Heart left ventricle (tissue), 16 donors: ENCODE measurements around the gene PABPC3. TPM values are rescaled to one million over a fixed set of nuclear protein-coding genes. Genes with fewer than 3 reads are reported as not detected.

ENCODE experiments used
- ATAC-seq, 4 donors: fragments of 200-7000 bp; cut with Tn5 transposase; one replicate each; pipeline ENCODE4 v1.9.1; 2020 to 2022; ENCODE audit warnings: moderate library complexity in 4 of 4, mild to moderate bottlenecking in 3 of 4, moderate number of reproducible peaks in 1 of 4
- DNase-seq, 5 donors: peaks; one replicate each; pipeline ENCODE4 v3.0.0-alpha.2; 2020
- H3K27ac ChIP-seq, 12 donors: fragments of 200-600 bp; sonication (generic) in 4 of 12; one replicate each; pipeline versions ENCODE4 v1.5.0 to v1.8.0; 2016 to 2022; ENCODE audit warnings: mild to moderate bottlenecking in 2 of 12
- H3K27me3 ChIP-seq, 9 donors: fragments of 200-600 bp; sonication (generic) in 2 of 9; one replicate each; pipeline versions ENCODE4 v1.5.1 to v1.8.0; 2016 to 2022; ENCODE audit warnings: mild to moderate bottlenecking in 3 of 9
- H3K36me3 ChIP-seq, 9 donors: fragments of 200-600 bp; sonication (generic) in 2 of 9; one replicate each; pipeline versions ENCODE4 v1.5.0 to v1.8.0; 2018 to 2022; ENCODE audit warnings: mild to moderate bottlenecking in 2 of 9
- H3K4me1 ChIP-seq, 12 donors: fragments of 200-600 bp; sonication (generic) in 4 of 12; one replicate each; pipeline versions ENCODE4 v1.5.0 to v1.8.0; 2016 to 2022; ENCODE audit warnings: mild to moderate bottlenecking in 3 of 12
- H3K4me3 ChIP-seq, 12 donors: fragments of 200-600 bp; sonication (generic) in 4 of 12; one replicate each; pipeline versions ENCODE4 v1.5.0 to v1.8.0; 2017 to 2022; ENCODE audit warnings: mild to moderate bottlenecking in 9 of 12, moderate library complexity in 4 of 12
- H3K9me3 ChIP-seq, 12 donors: fragments of 200-600 bp; sonication (generic) in 4 of 12; one replicate each; pipeline versions ENCODE4 v1.5.0 to v1.8.0; 2016 to 2022; ENCODE audit warnings: mild to moderate bottlenecking in 1 of 12
- CTCF ChIP-seq, 12 donors: fragments of 200-600 bp; sonication (generic) in 4 of 12; IDR thresholded peaks; one replicate each; pipeline versions ENCODE4 v1.5.0 to v1.8.0; 2018 to 2022; ENCODE audit warnings: antibody characterized with exemption in 12 of 12, mild to moderate bottlenecking in 5 of 12
- POLR2A ChIP-seq, 2 donors: fragments of 450-650 bp; IDR thresholded peaks; one replicate each; pipeline ENCODE4 v1.6.1; 2017; ENCODE audit warnings: antibody characterized with exemption in 2 of 2, mild to moderate bottlenecking in 2 of 2, moderate library complexity in 2 of 2
- WGBS, 4 donors: extraction: QIAGEN DNeasy Blood & Tissue Kit in 2 of 4; methylation state at CpG; one replicate each; pipeline versions ENCODE4 v1.1.5 to v1.1.7; 2013 to 2018; 5-methylcytosine and 5-hydroxymethylcytosine counted together
- intact Hi-C, 10 donors: fragments of 100-400 bp; cut with DNase I; formaldehyde crosslinking; loops; one replicate each; pipeline versions ENCODE4 v1.11.1 to v1.14.2; 2022
- long read RNA-seq, 3 donors: library from polyadenylated mRNA; unstranded; transcript quantifications; one replicate each; pipeline ENCODE4 v2.0.0, GENCODE V29; 2020 to 2021
- polyA plus RNA-seq, 2 donors: library from polyadenylated mRNA; stranded (reverse); fragments of 200-250 nt; gene quantifications; one replicate each; pipeline ENCODE4 v1.2.3, GENCODE V29; 2013
- total RNA-seq, 9 donors: library from RNA; depleted of rRNA in 2 of 9; stranded (reverse); fragments of >200 nt in 2 of 9; fragmentation: NEBNext Ultra II Directional in 3 of 9; extraction: Animal tissue kit (Norgen Biotek cat#: 25700) in 3 of 9; gene quantifications; one replicate each; pipeline versions ENCODE4 v1.1.0 to v1.2.4, GENCODE V29; 2016 to 2023
- donor health status: ischemic (EF 13 %, LVEDD 7.1; RV severe dilation, severe dysfunction).
- donor health status: healthy with polysubstance abuse.
- donor health status: DM: no; HTN: yes; CAD: no.
- donor health status: DM: no; HTN: no; CAD: no.
- donor health status: ischemic (EF 25% LVEDD 6.9; RV normal size, moderate dysfunction).
- donor health status: ischemic (EF 25% LVEDD 5.7; RV mildly dilated, moderate dysfunction).
- donor health status: healthy.
- donor health status: DM: yes; HTN: yes; CAD: no.
- donor health status: ischemic (EF 35%, LVEDD 5.7; RV mildly dilated, moderate dysfunction).
- donor health status: nonischemic (EF 11% LVEDD 7.7; RV severe dilation, severe dysfunction).
- donor health status: DM: yes; HTN: yes; CAD: no.
- donor health status: PGD.
- donor health status: ischemic (EF 29% LVEDD 5.4; RV normal size, mild dysfunction).
- donor health status: nonischemic (EF 23%, LVEDD 6.1; RV moderate dilation, normal function).

The PABPC3 gene
- total RNA-seq (under 1 TPM in 3 of 9 donors, not detected in 6; 0.07 to 0.16 (median 0.08) TPM), polyA plus RNA-seq (under 1 TPM in 1 of 2 donors, not detected in 1; 0.03 TPM)
- long read RNA-seq, donor 1: 0 reads
- long read RNA-seq, donor 2: 0 reads
- long read RNA-seq, donor 3: 0 reads

DNA sequence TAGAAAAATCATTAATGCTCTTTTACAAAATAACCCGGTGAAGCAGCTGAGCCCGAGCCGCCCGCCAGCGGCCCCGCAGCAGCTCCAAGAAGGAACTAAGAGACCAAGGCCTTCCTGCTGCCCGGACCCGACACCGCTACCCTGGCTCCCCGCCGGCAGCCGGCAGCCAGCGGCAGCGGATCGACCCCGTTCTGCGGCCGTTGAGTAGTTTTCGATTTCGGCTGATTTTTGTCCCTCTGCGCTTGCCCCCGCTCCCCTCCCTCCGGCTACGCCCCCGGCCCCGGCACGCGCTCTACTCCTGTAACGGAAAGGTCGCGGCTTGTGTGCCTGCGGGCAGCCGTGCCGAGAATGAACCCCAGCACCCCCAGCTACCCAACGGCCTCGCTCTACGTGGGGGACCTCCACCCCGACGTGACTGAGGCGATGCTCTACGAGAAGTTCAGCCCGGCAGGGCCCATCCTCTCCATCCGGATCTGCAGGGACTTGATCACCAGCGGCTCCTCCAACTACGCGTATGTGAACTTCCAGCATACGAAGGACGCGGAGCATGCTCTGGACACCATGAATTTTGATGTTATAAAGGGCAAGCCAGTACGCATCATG, at the start of gene PABPC3:
Gene PABPC3, plus strand, starts transcription at position 286 of the 603 bp plus-strand sequence. Its CDS starts 63 bp downstream, at position 349.
- no peaks in the 10 kb centered on the region for H3K9me3 ChIP-seq
- TF ChIP-seq CTCF (IDR thresholded peaks at IDR 0.05) (no peak), POLR2A (IDR thresholded peaks at IDR 0.05) (no peak)
- no peak within 1 kb of the TSS for H3K27ac ChIP-seq
- no peaks in the 10 kb centered on the region for H3K36me3 ChIP-seq
- H3K27me3 ChIP-seq: peaks cover 0 to 37% (median 15%) of the 10 kb centered on the region in 9 donors
- 24 to 42% (median 31%) methylated on average over 49 to 50 of the region's 50 CpGs for WGBS, 4 donors
- no peaks in the 10 kb centered on the region for H3K4me1 ChIP-seq
- intact Hi-C loops: no loop called here
- peak within 1 kb of the TSS in 1 of 12 donors; percentile 17 for H3K4me3 ChIP-seq
- ATAC-seq (no peak), DNase-seq (no peak)

GRCh38 chr13:25046274-25046984, 49.5 kb upstream of the PABPC3 start:
- no peak for ATAC-seq
- 17 to 22% (median 19%) methylated on average over 22 to 24 of the region's 24 CpGs for WGBS, 4 donors
- peak overlapping the region in 10 of 12 donors; percentile 7 to 48 (median 34) for H3K4me3 ChIP-seq
- intact Hi-C loops: no loop called here
- H3K9me3 ChIP-seq: peaks cover 0 to 14% (median 4%) of the 10 kb centered on the region in 12 donors
- no peak for DNase-seq
- H3K27ac ChIP-seq: no peak overlapping the region
- H3K36me3 ChIP-seq: no peaks in the 10 kb centered on the region
- peaks cover 0 to 8% (median 0%) of the 10 kb centered on the region in 12 donors for H3K4me1 ChIP-seq
- TF ChIP-seq POLR2A (IDR thresholded peaks at IDR 0.05) (no peak), CTCF (IDR thresholded peaks at IDR 0.05) (no peak)
- H3K27me3 ChIP-seq: peaks cover 0 to 82% (median 32%) of the 10 kb centered on the region in 9 donors

DNA sequence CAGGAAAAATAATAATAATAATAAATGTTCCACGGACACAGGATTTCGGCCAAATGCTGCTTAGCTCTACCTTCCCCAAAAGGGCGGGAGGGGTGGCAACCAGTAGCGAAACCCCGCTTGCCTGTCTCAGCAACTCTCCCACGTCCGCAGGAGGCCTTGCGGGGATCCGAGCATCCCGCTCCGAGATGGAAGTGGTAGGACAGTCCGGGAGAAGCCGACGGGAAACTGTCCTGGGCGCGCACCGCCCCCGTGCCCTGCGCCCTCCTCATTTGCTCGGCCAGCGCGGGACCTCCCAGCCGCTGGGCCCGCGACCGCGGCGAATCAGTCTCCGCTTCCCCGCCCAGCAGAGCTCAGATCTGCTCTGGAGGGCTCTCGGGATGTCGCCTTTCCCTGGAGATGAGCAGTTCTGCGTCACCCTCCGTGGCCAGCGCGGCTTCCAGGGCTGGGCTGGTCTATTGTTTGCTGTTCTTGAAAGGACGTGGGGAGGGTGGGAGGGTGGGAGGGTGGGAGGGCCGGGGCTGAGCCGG, 48.9 kb upstream of the PABPC3 start:
- Histone ChIP-seq H3K36me3 (no peaks in the 10 kb centered on the region), H3K4me3 (peak overlapping the region in 10 of 12 donors; percentile 7 to 48 (median 34)), H3K9me3 (peaks cover 0 to 15% (median 5%) of the 10 kb centered on the region in 12 donors), H3K27me3 (peaks cover 0 to 77% (median 32%) of the 10 kb centered on the region in 9 donors), H3K27ac (no peak overlapping the region), H3K4me1 (peaks cover 0 to 8% (median 0%) of the 10 kb centered on the region in 12 donors)
- TF ChIP-seq POLR2A (IDR thresholded peaks at IDR 0.05): no peak
- no peak for TF ChIP-seq CTCF (IDR thresholded peaks at IDR 0.05)
- no peak for DNase-seq
- WGBS, 4 donors: 0 to 1% (median 1%) methylated on average over 32 to 39 of the region's 39 CpGs
- peak in 2 of 4 donors; percentile 45 to 51 for ATAC-seq
- intact Hi-C loops: no loop called here

DNA sequence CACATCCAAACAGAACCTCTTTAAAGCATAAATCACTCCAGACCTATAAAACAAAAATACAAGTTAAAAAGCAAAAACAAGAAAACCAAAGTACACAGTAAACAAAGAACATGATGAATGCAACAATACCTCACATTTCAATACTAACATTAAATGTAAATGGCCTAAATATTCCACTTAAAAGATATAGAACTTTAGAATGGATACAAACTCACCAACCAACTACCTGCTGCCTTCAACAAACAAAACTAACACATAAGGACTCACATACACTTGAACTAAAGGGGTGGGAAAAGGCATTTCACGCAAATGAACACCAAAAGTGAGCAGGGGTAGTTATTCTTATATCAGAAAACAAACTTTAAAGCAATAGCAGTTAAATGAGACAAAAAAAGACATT, 44.9 kb upstream of the PABPC3 start:
- H3K36me3 ChIP-seq: no peaks in the 10 kb centered on the region
- DNase-seq: no peak
- no peak overlapping the region for H3K4me3 ChIP-seq
- intact Hi-C loops: no loop called here
- 55 to 65% (median 58%) methylated on average over 1 of the region's 1 CpG for WGBS, 4 donors
- H3K4me1 ChIP-seq: peaks cover 0 to 8% (median 0%) of the 10 kb centered on the region in 12 donors
- ATAC-seq: no peak
- H3K27ac ChIP-seq: no peak overlapping the region
- peaks cover 0 to 37% (median 17%) of the 10 kb centered on the region in 9 donors for H3K27me3 ChIP-seq
- TF ChIP-seq CTCF (IDR thresholded peaks at IDR 0.05) (no peak), POLR2A (IDR thresholded peaks at IDR 0.05) (no peak)
- H3K9me3 ChIP-seq: peaks cover 0 to 15% (median 5%) of the 10 kb centered on the region in 12 donors
